HepG2 (cell line): Measurements from ENCODE around the gene RALB. TPM values are rescaled to one million over a fixed set of nuclear protein-coding genes. Genes with fewer than 3 reads are reported as not detected.
A peak's percentile ranks its signal among the peaks of the same experiment; 100 is the strongest.

Experiments used
- ARNTL ChIP-seq: sonication (generic); formaldehyde crosslinking; IDR thresholded peaks from 2 replicates; pipeline ENCODE4 v1.4.0; 2020; ENCODE audit warnings: mild to moderate bottlenecking, missing genetic modification reagents
- BORCS8-MEF2B ChIP-seq: sonication (generic); formaldehyde crosslinking; IDR thresholded peaks from 2 replicates; pipeline ENCODE4 v1.8.0; 2022; ENCODE audit warnings: mild to moderate bottlenecking, missing genetic modification reagents
- ESRRA ChIP-seq: sonication (generic); formaldehyde crosslinking; IDR thresholded peaks from 2 replicates; pipeline ENCODE4 v1.5.1; 2020; ENCODE audit warnings: mild to moderate bottlenecking, low read depth, missing genetic modification reagents
- GLI4 ChIP-seq: sonication (generic); formaldehyde crosslinking; IDR thresholded peaks from 2 replicates; pipeline ENCODE4 v1.5.1; 2020; ENCODE audit warnings: missing genetic modification reagents, mild to moderate bottlenecking, moderate library complexity, borderline replicate concordance
- JARID2 ChIP-seq: sonication (generic); formaldehyde crosslinking; IDR thresholded peaks from 2 replicates; pipeline ENCODE4 v1.8.1; 2023; ENCODE audit warnings: missing genetic modification reagents, inconsistent platforms; ENCODE audit not compliant: insufficient replicate concordance
- KDM5B ChIP-seq: sonication (generic); formaldehyde crosslinking; IDR thresholded peaks from 2 replicates; pipeline ENCODE4 v1.4.0; 2020; ENCODE audit warnings: missing genetic modification reagents, mild to moderate bottlenecking, borderline replicate concordance
- MEIS2 ChIP-seq: sonication (generic); formaldehyde crosslinking; IDR thresholded peaks from 2 replicates; pipeline ENCODE4 v1.9.0; 2021; ENCODE audit warnings: mild to moderate bottlenecking, missing genetic modification reagents
- NFE2L1 ChIP-seq: sonication (generic); formaldehyde crosslinking; IDR thresholded peaks from 2 replicates; pipeline ENCODE4 v1.4.0; 2020; ENCODE audit warnings: missing genetic modification reagents, mild to moderate bottlenecking, borderline replicate concordance
- NR2F2 ChIP-seq: IDR thresholded peaks from 2 replicates; pipeline ENCODE4 v1.6.1; 2012; ENCODE audit warnings: low read depth, inconsistent platforms, borderline replicate concordance
- SMARCC2 ChIP-seq: fragments of 450-650 bp; IDR thresholded peaks from 2 replicates; pipeline ENCODE4 v1.6.1; 2017; ENCODE audit warnings: antibody characterized with exemption, mild to moderate bottlenecking
- SP5 ChIP-seq: IDR thresholded peaks from 2 replicates; pipeline ENCODE4 v1.6.1; 2016; ENCODE audit warnings: low read depth, borderline replicate concordance
- TCF12 ChIP-seq, 2 experiments: fragments of 450-650 bp in 1 of 2; sonication (generic) in 1 of 2; formaldehyde crosslinking in 1 of 2; IDR thresholded peaks; 2 replicates each; pipeline versions ENCODE4 v1.6.1 to v1.8.0; 2017 to 2022; ENCODE audit warnings: antibody characterized with exemption in 1 of 2, mild to moderate bottlenecking in 1 of 2, missing genetic modification reagents in 1 of 2, moderate library complexity in 1 of 2
- TOPORS ChIP-seq: sonication (generic); formaldehyde crosslinking; IDR thresholded peaks from 2 replicates; pipeline ENCODE4 v1.8.0; 2023; ENCODE audit warnings: mild to moderate bottlenecking, missing genetic modification reagents
- ZFX ChIP-seq: sonication (generic); formaldehyde crosslinking; IDR thresholded peaks from 2 replicates; pipeline ENCODE4 v1.4.0; 2020; ENCODE audit warnings: mild to moderate bottlenecking, low read depth, missing genetic modification reagents, moderate library complexity
- ZMYM4 ChIP-seq: sonication (generic); formaldehyde crosslinking; IDR thresholded peaks from 2 replicates; pipeline ENCODE4 v1.8.1; 2023; ENCODE audit warnings: mild to moderate bottlenecking, missing genetic modification reagents
- ZNF260 ChIP-seq: sonication (generic); formaldehyde crosslinking; IDR thresholded peaks from 2 replicates; pipeline ENCODE4 v1.4.0; 2020; ENCODE audit warnings: missing genetic modification reagents, low read depth, mild to moderate bottlenecking, borderline replicate concordance
- ZNF33A ChIP-seq: sonication (generic); formaldehyde crosslinking; IDR thresholded peaks from 2 replicates; pipeline ENCODE4 v1.5.1; 2020; ENCODE audit warnings: missing genetic modification reagents, mild to moderate bottlenecking, moderate library complexity, borderline replicate concordance
- ZNF354B ChIP-seq: sonication (generic); formaldehyde crosslinking; IDR thresholded peaks from 2 replicates; pipeline ENCODE4 v1.8.0; 2022; ENCODE audit warnings: mild to moderate bottlenecking, missing genetic modification reagents
- ZNF7 ChIP-seq: IDR thresholded peaks from 2 replicates; pipeline ENCODE4 v1.6.1; 2016; ENCODE audit warnings: missing biosample characterization, missing genetic modification reagents
- ZSCAN12 ChIP-seq: sonication (generic); formaldehyde crosslinking; IDR thresholded peaks from 2 replicates; pipeline ENCODE4 v1.9.0; 2021; ENCODE audit warnings: mild to moderate bottlenecking, missing genetic modification reagents
- ZSCAN30 ChIP-seq: sonication (generic); formaldehyde crosslinking; IDR thresholded peaks from 2 replicates; pipeline ENCODE4 v1.5.0; 2020; ENCODE audit warnings: mild to moderate bottlenecking, missing genetic modification reagents
- polyA plus RNA-seq, 8 experiments: library from polyadenylated mRNA; depleted of rRNA in 3 of 8; stranded (reverse) in 7 of 8; unstranded in 1 of 8; fragments of >200 nt; fragmentation: Illumina TruSeq in 4 of 8; extraction: Trizol in 4 of 8; gene quantifications; 2 replicates each; pipeline versions ENCODE4 v1.2.1 to v1.2.3, GENCODE V29; 2011 to 2016; ENCODE audit warnings: low read depth in 4 of 8, missing spikeins in 1 of 8, mixed read lengths in 1 of 8; ENCODE audit not compliant: insufficient read depth in 1 of 8
- total RNA-seq, 5 experiments: library from RNA; depleted of rRNA; stranded (reverse); fragments of >200 nt; fragmentation: Illumina TruSeq; extraction: Trizol; gene quantifications; 2 replicates each; pipeline ENCODE4 v1.2.3, GENCODE V29; 2016; ENCODE audit warnings: low read depth in 1 of 5
- TF ChIP-seq, protein P1 (sequence below): sonication (generic); formaldehyde crosslinking; IDR thresholded peaks from 2 replicates; pipeline ENCODE4 v1.4.0; 2020; ENCODE audit warnings: missing genetic modification reagents
- TF ChIP-seq, protein P2 (sequence below): sonication (generic); formaldehyde crosslinking; IDR thresholded peaks from 2 replicates; pipeline ENCODE4 v1.4.0; 2020; ENCODE audit warnings: missing genetic modification reagents
- TF ChIP-seq, protein P3 (sequence below), 2 experiments: sonication (generic) in 1 of 2; formaldehyde crosslinking in 1 of 2; IDR thresholded peaks; 2 replicates each; pipeline versions ENCODE4 v1.5.1 to v1.6.1; 2011 to 2020; ENCODE audit warnings: borderline replicate concordance in 1 of 2, low read depth in 1 of 2, low read length in 1 of 2, mild to moderate bottlenecking in 1 of 2, missing genetic modification reagents in 1 of 2, moderate library complexity in 1 of 2
- TF ChIP-seq, protein P4 (sequence below): sonication (generic); formaldehyde crosslinking; IDR thresholded peaks from 2 replicates; pipeline ENCODE4 v1.8.1; 2023; ENCODE audit warnings: mild to moderate bottlenecking, missing genetic modification reagents, borderline replicate concordance

The RALB gene
- total and polyA plus RNA-seq, 2 of the 13 experiments (the other 11 are each of a cell fraction or from before 2014, with no cell fraction given) = 37.8 to 43.2 TPM

DNA sequence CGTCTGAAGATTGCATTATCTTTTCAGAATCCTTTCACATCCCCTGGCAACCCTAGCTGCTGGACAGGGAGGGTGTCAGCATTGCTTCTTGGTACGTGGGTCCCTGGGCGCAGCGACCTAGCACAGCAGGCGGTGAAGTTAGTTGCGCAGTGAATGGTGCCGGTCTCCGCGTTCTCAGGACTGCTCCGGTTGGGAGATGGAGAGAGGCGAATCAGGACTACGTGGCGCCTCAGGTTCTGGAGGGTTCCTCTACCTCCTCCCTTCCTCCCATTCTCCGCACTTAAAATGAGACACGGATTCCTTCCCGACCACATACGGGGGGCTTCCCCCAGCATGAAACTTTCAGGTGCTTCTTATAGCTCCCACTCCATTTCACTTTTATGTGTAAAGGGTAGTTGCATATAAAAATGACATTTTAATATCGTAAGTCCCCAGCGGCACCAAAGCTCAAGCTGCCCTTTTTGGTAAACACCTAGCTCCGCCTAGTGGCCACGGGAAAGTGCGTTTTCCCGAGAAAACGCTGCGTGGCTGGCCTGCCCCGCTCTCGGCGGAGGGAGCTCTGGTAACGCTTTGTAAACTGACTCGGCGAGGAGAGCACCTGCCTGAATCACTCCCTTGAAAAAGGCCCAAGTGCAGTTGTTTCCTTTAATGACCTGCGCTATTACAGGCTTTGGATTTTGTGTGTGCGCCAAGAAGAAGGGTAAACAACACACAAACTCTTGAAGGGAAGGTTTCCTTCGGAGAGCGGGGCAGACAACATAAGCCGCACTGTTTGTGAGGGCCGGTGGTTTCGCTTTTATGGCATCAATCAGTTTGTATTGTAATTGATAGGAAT, 60.4 kb downstream of the RALB start (continued):
- TF ChIP-seq NFE2L1 (CRISPR knock-in tag) (no peak), ZNF354B (CRISPR knock-in tag) (no peak), KDM5B (CRISPR knock-in tag) (peak; percentile 85), ZMYM4 (CRISPR knock-in tag) (no peak), TOPORS (CRISPR knock-in tag) (no peak), GLI4 (CRISPR knock-in tag) (no peak), ZNF33A (no peak), ZFX (CRISPR knock-in tag) (peak; percentile 70), ZNF7 (CRISPR knock-in tag) (no peak), TCF12 (IDR thresholded peaks at IDR 0.05) (no peak), TCF12 (CRISPR knock-in tag; IDR thresholded peaks at IDR 0.05) (no peak), SP5 (no peak), JARID2 (peak; percentile 68), NR2F2 (no peak), ZSCAN30 (CRISPR knock-in tag) (no peak), MEIS2 (CRISPR knock-in tag) (no peak; the same call in 1 of the 2 replicates), BORCS8-MEF2B (CRISPR knock-in tag) (no peak; the same call in 1 of the 2 replicates), ARNTL (CRISPR knock-in tag) (peak; percentile 57; the same call in 1 of the 2 replicates), ESRRA (CRISPR knock-in tag) (no peak), SMARCC2 (no peak), ZSCAN12 (CRISPR knock-in tag) (no peak), ZNF260 (no peak)
- TF ChIP-seq, protein P1, sequence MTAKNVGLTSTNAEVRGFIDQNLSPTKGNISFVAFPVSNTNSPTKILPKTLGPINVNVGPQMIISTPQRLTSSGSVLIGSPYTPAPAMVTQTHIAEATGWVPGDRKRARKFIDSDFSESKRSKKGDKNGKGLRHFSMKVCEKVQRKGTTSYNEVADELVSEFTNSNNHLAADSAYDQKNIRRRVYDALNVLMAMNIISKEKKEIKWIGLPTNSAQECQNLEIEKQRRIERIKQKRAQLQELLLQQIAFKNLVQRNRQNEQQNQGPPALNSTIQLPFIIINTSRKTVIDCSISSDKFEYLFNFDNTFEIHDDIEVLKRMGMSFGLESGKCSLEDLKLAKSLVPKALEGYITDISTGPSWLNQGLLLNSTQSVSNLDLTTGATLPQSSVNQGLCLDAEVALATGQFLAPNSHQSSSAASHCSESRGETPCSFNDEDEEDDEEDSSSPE (CRISPR knock-in tag) = peak; percentile 62
- TF ChIP-seq, protein P2, sequence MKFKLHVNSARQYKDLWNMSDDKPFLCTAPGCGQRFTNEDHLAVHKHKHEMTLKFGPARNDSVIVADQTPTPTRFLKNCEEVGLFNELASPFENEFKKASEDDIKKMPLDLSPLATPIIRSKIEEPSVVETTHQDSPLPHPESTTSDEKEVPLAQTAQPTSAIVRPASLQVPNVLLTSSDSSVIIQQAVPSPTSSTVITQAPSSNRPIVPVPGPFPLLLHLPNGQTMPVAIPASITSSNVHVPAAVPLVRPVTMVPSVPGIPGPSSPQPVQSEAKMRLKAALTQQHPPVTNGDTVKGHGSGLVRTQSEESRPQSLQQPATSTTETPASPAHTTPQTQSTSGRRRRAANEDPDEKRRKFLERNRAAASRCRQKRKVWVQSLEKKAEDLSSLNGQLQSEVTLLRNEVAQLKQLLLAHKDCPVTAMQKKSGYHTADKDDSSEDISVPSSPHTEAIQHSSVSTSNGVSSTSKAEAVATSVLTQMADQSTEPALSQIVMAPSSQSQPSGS (CRISPR knock-in tag) = peak; percentile 40; the same call in 1 of the 2 replicates
- TF ChIP-seq, protein P3, sequence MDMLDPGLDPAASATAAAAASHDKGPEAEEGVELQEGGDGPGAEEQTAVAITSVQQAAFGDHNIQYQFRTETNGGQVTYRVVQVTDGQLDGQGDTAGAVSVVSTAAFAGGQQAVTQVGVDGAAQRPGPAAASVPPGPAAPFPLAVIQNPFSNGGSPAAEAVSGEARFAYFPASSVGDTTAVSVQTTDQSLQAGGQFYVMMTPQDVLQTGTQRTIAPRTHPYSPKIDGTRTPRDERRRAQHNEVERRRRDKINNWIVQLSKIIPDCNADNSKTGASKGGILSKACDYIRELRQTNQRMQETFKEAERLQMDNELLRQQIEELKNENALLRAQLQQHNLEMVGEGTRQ (IDR thresholded peaks at IDR 0.05; ENCODE audit: low read depth, low read length) = no peak
- TF ChIP-seq, protein P3 (CRISPR knock-in tag; IDR thresholded peaks at IDR 0.05; ENCODE audit: borderline replicate concordance) = no peak
- TF ChIP-seq, protein P4, sequence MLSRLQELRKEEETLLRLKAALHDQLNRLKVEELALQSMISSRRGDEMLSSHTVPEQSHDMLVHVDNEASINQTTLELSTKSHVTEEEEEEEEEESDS (CRISPR knock-in tag) = no peak
